ENCODE results near the gene KLC3. TPM values are rescaled to one million over a fixed set of nuclear protein-coding genes. Genes with fewer than 3 reads are reported as not detected.
"Not testable (repeated sequence)": the region's sequence is repeated elsewhere in the genome, so short reads cannot be mapped to it uniquely, and the experiment has no call there.

The KLC3 gene
- total RNA-seq, 1 donor from 2014 or later = 0.52 TPM

DNA sequence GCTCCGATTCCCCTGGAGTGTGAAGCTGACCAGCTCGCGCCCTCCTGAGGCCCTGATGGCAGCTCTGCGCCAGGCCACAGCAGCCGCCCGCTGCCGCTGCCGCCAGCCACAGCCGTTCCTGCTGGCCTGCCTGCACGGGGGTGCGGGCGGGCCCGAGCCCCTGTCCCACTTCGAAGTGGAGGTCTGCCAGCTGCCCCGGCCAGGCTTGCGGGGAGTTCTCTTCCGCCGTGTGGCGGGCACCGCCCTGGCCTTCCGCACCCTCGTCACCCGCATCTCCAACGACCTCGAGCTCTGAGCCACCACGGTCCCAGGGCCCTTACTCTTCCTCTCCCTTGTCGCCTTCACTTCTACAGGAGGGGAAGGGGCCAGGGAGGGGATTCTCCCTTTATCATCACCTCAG, 38.1 kb upstream of the KLC3 start:
- no peak overlapping the region for H3K9ac ChIP-seq (ENCODE audit: low read depth in 1 of 3, low read length in 3 of 3)
- no peak overlapping the region for H3K27ac ChIP-seq (ENCODE audit: low read depth, low read length)
- H3K36me3 ChIP-seq (ENCODE audit: control insufficient read depth in 3 of 3, insufficient read depth in 3 of 3, low read length in 3 of 3) = peaks cover 25 to 37% (median 31%) of the 10 kb centered on the region in 3 donors
- peaks cover 8 to 15% (median 11%) of the 10 kb centered on the region in 3 donors for H3K4me1 ChIP-seq (ENCODE audit: control insufficient read depth in 3 of 3, insufficient read depth in 3 of 3, low read length in 3 of 3)
- peaks cover 0 to 2% (median 0%) of the 10 kb centered on the region in 3 donors for H3K9me3 ChIP-seq (ENCODE audit: control insufficient read depth in 3 of 3, low read length in 3 of 3)
- H3K4me3 ChIP-seq (ENCODE audit: low read length in 3 of 3) = no peak overlapping the region
- H3K27me3 ChIP-seq (ENCODE audit: control insufficient read depth in 3 of 3, insufficient read depth in 3 of 3, low read length in 3 of 3) = no peaks in the 10 kb centered on the region

DNA sequence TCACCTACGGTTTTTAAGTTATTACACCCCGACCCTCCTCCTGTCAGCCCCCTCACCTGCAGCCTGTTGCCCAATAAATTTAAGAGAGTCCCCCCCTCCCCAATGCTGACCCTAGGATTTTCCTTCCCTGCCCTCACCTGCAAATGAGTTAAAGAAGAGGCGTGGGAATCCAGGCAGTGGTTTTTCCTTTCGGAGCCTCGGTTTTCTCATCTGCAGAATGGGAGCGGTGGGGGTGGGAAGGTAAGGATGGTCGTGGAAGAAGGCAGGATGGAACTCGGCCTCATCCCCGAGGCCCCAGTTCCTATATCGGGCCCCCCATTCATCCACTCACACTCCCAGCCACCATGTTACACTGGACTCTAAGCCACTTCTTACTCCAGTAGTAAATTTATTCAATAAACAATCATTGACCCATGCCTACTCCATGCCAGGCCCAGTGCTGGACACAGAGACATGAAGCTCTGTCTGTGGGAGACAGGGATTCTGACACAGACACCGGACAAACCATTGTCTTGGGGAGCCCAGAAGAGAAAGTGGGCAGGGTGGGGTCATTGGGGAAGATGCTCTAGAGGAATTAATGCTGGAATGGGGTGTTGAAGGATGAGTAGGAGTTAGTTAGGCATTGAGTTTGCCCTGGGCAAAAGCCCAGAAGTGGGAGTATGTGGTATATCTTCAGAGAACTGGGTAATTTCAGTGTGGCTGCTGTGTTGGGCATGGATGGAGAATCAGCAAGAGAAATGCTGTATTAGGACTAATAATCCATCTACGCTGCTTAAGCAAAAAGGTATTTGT, 37.1 kb upstream of the KLC3 start:
- H3K4me3 ChIP-seq (ENCODE audit: low read length in 3 of 3) = no peak overlapping the region
- H3K9ac ChIP-seq (ENCODE audit: low read depth in 1 of 3, low read length in 3 of 3) = no peak overlapping the region
- H3K27me3 ChIP-seq (ENCODE audit: control insufficient read depth in 3 of 3, insufficient read depth in 3 of 3, low read length in 3 of 3) = no peaks in the 10 kb centered on the region
- peaks cover 0 to 2% (median 0%) of the 10 kb centered on the region in 3 donors for H3K9me3 ChIP-seq (ENCODE audit: control insufficient read depth in 3 of 3, low read length in 3 of 3)
- peaks cover 13 to 20% (median 16%) of the 10 kb centered on the region in 3 donors for H3K4me1 ChIP-seq (ENCODE audit: control insufficient read depth in 3 of 3, insufficient read depth in 3 of 3, low read length in 3 of 3)
- no peak overlapping the region for H3K27ac ChIP-seq (ENCODE audit: low read depth, low read length)
- peaks cover 30 to 37% (median 35%) of the 10 kb centered on the region in 3 donors for H3K36me3 ChIP-seq (ENCODE audit: control insufficient read depth in 3 of 3, insufficient read depth in 3 of 3, low read length in 3 of 3)

DNA sequence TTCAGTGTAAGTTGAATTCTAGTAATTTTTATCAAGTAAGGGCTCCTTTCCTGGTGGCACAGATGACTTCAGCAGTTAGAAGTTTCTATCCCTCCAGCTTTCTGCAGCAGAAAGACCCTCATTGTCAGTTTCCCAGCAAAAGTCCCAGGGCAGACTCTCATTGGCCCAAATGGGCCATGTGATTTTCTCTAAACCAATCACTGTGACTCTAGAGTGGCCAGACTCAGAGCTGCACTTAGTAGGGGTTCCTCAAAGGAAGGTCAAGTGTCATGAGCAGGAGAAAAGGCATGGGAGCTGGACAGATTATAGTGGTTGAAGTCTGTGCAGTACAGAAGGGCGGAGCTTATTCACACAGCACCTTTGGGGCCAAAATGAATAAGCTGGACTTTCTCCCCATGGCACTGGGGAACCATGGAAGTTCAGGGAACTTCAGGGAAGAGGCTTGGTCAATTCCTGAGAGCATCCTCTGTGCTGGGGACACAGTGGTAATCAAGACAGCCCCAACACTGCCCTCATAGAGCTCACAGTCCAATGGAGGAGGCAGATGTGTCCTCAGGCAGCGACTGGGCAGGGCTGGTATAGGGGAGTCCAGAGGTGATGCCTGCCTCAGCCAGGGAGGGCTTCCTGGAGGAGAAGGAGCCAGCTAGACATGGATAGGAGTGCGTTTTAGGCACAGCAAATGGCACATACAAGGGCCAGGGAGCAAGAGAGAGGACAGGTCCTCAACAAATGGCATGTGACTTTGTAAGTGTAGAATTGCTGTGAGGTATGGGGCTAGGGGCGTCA, 36.2 kb upstream of the KLC3 start:
- H3K27me3 ChIP-seq (ENCODE audit: control insufficient read depth in 3 of 3, insufficient read depth in 3 of 3, low read length in 3 of 3) = no peaks in the 10 kb centered on the region
- no peak overlapping the region for H3K9ac ChIP-seq (ENCODE audit: low read depth in 1 of 3, low read length in 3 of 3)
- H3K4me1 ChIP-seq (ENCODE audit: control insufficient read depth in 3 of 3, insufficient read depth in 3 of 3, low read length in 3 of 3) = peaks cover 17 to 24% (median 17%) of the 10 kb centered on the region in 3 donors
- H3K36me3 ChIP-seq (ENCODE audit: control insufficient read depth in 3 of 3, insufficient read depth in 3 of 3, low read length in 3 of 3) = peaks cover 36 to 41% (median 40%) of the 10 kb centered on the region in 3 donors
- H3K9me3 ChIP-seq (ENCODE audit: control insufficient read depth in 3 of 3, low read length in 3 of 3) = peaks cover 0 to 2% (median 0%) of the 10 kb centered on the region in 3 donors
- H3K27ac ChIP-seq (ENCODE audit: low read depth, low read length) = peak overlapping the region; percentile 63
- H3K4me3 ChIP-seq (ENCODE audit: low read length in 3 of 3) = no peak overlapping the region

DNA sequence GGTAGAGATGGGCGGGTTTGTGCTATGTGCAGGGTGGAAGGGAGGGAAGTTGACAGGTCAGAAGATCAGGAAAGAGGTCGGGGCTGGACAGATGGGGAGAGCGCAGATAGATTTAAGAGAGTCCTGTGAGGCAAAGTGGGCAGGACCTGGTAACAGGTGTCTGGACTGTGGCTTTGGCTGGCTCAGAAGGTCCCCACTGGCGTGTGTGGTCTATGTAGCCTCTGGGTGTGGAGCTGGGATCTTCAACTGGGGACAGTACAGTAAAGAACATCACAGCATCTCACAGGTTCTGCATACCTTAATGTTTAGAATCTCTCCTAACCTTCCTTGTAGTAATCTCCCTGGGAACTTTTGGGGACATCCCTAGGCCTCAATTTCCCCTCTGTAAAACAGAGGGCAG, 35.5 kb upstream of the KLC3 start:
- Histone ChIP-seq H3K27me3 (ENCODE audit: control insufficient read depth in 3 of 3, insufficient read depth in 3 of 3, low read length in 3 of 3) (no peaks in the 10 kb centered on the region), H3K27ac (ENCODE audit: low read depth, low read length) (peak overlapping the region; percentile 63), H3K36me3 (ENCODE audit: control insufficient read depth in 3 of 3, insufficient read depth in 3 of 3, low read length in 3 of 3) (peaks cover 37 to 46% (median 39%) of the 10 kb centered on the region in 3 donors), H3K9me3 (ENCODE audit: control insufficient read depth in 3 of 3, low read length in 3 of 3) (peaks cover 0 to 2% (median 0%) of the 10 kb centered on the region in 3 donors), H3K4me3 (ENCODE audit: low read length in 3 of 3) (no peak overlapping the region), H3K4me1 (ENCODE audit: control insufficient read depth in 3 of 3, insufficient read depth in 3 of 3, low read length in 3 of 3) (peaks cover 17 to 24% (median 19%) of the 10 kb centered on the region in 3 donors), H3K9ac (ENCODE audit: low read depth in 1 of 3, low read length in 3 of 3) (no peak overlapping the region)

DNA sequence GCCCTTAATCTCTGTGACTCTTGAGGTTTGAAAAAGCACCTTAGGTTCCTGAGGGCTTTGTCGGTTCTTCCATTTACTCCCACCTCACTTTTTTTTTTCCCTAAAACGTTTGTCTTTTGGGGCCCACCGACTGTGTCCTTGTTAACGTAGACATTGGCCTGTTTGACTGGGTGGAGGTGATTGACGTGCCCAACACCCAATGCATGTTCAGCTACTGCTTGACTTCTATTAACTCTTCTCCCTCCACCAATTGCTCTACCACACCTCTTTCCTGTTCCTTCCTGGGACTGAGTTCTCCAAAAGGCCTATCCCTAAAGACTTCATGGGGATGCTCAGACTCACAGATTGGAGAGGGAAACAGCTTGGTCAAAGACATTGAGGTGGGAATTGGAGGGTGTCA, 35.1 kb upstream of the KLC3 start:
- Histone ChIP-seq H3K9ac (ENCODE audit: low read depth in 1 of 3, low read length in 3 of 3) (no peak overlapping the region), H3K4me3 (ENCODE audit: low read length in 3 of 3) (no peak overlapping the region), H3K36me3 (ENCODE audit: control insufficient read depth in 3 of 3, insufficient read depth in 3 of 3, low read length in 3 of 3) (peaks cover 37 to 48% (median 39%) of the 10 kb centered on the region in 3 donors), H3K9me3 (ENCODE audit: control insufficient read depth in 3 of 3, low read length in 3 of 3) (peaks cover 0 to 2% (median 0%) of the 10 kb centered on the region in 3 donors), H3K4me1 (ENCODE audit: control insufficient read depth in 3 of 3, insufficient read depth in 3 of 3, low read length in 3 of 3) (peaks cover 17 to 24% (median 19%) of the 10 kb centered on the region in 3 donors), H3K27me3 (ENCODE audit: control insufficient read depth in 3 of 3, insufficient read depth in 3 of 3, low read length in 3 of 3) (no peaks in the 10 kb centered on the region), H3K27ac (ENCODE audit: low read depth, low read length) (peak overlapping the region; percentile 63)

DNA sequence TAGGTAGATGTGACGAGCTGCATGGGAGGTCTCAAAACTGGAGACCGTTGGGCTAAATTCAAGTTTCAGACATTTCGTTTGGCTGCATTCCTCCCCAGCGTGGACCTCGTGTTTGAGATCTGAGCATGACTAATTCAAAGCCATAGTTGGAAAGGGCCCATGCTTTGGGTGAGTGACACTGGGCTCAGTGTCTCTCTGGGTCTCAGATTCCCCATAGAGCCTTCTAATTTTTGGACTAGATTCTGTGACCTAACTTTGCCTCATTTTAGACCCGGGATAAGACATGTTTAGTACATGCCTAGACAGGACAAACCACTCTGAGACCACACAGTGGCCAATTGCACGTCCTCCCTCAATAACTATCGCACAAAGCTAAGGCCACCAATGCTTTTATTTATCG, 34.5 kb upstream of the KLC3 start:
- Histone ChIP-seq H3K9me3 (ENCODE audit: control insufficient read depth in 3 of 3, low read length in 3 of 3) (peaks cover 0 to 2% (median 0%) of the 10 kb centered on the region in 3 donors), H3K9ac (ENCODE audit: low read depth in 1 of 3, low read length in 3 of 3) (no peak overlapping the region), H3K4me3 (ENCODE audit: low read length in 3 of 3) (no peak overlapping the region), H3K27me3 (ENCODE audit: control insufficient read depth in 3 of 3, insufficient read depth in 3 of 3, low read length in 3 of 3) (no peaks in the 10 kb centered on the region), H3K27ac (ENCODE audit: low read depth, low read length) (peak overlapping the region; percentile 63), H3K4me1 (ENCODE audit: control insufficient read depth in 3 of 3, insufficient read depth in 3 of 3, low read length in 3 of 3) (peaks cover 17 to 24% (median 19%) of the 10 kb centered on the region in 3 donors), H3K36me3 (ENCODE audit: control insufficient read depth in 3 of 3, insufficient read depth in 3 of 3, low read length in 3 of 3) (peaks cover 37 to 49% (median 39%) of the 10 kb centered on the region in 3 donors)

DNA sequence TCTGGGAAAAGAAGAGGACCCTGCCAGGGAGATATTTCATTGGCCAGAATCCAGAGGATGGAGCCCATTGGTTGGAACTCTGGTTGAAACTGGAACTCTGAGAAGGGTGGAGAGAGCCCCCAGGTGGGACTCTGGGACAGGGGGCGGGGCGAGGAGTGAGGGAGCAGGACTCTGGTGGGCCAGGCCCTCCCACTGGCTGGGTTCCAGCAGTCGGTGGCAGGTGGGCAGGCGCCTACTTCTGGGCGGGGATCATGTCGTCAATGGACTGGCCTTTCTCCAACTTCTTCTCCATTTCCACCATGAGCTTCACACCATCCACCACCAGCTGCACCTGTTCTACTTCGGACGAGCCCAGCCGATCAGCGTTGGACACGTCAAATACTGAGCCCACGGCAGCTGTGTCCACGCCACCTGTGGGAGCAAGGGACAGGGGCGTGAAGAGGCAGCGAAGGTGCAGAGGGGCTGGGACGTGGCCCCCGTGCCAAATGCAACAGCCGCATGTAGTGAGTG, 34.0 kb upstream of the KLC3 start:
- Histone ChIP-seq H3K36me3 (ENCODE audit: control insufficient read depth in 3 of 3, insufficient read depth in 3 of 3, low read length in 3 of 3) (peaks cover 40 to 53% (median 44%) of the 10 kb centered on the region in 3 donors), H3K4me1 (ENCODE audit: control insufficient read depth in 3 of 3, insufficient read depth in 3 of 3, low read length in 3 of 3) (peaks cover 17 to 27% (median 23%) of the 10 kb centered on the region in 3 donors), H3K4me3 (ENCODE audit: low read length in 3 of 3) (no peak overlapping the region), H3K27me3 (ENCODE audit: control insufficient read depth in 3 of 3, insufficient read depth in 3 of 3, low read length in 3 of 3) (no peaks in the 10 kb centered on the region), H3K27ac (ENCODE audit: low read depth, low read length) (peak overlapping the region; percentile 63), H3K9me3 (ENCODE audit: control insufficient read depth in 3 of 3, low read length in 3 of 3) (peaks cover 0 to 2% (median 0%) of the 10 kb centered on the region in 3 donors), H3K9ac (ENCODE audit: low read depth in 1 of 3, low read length in 3 of 3) (no peak overlapping the region)

DNA sequence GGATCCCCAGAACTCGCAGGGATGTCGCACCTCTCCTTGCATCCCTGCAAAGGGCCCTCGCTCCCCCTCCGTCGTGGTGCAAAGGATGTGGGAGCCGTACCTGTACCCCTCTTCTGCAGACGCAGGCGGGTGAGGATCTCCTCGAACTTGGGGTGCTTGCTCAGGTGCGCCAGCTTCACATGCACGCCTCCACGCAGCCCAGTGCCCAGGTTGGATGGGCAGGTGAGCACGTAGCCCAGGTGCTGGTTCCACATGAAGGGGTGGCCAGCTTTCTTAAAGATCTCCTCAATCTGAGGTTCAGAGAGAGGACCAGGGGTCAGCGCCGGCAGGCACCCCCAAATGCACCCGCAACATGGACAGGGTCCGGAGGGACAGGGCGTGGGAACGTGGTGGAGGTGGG, 33.2 kb upstream of the KLC3 start:
- Histone ChIP-seq H3K9ac (ENCODE audit: low read depth in 1 of 3, low read length in 3 of 3) (peak overlapping the region in 1 of 3 donors; percentile 16), H3K27ac (ENCODE audit: low read depth, low read length) (peak overlapping the region; percentile 57), H3K36me3 (ENCODE audit: control insufficient read depth in 3 of 3, insufficient read depth in 3 of 3, low read length in 3 of 3) (peaks cover 45 to 61% (median 52%) of the 10 kb centered on the region in 3 donors)

DNA sequence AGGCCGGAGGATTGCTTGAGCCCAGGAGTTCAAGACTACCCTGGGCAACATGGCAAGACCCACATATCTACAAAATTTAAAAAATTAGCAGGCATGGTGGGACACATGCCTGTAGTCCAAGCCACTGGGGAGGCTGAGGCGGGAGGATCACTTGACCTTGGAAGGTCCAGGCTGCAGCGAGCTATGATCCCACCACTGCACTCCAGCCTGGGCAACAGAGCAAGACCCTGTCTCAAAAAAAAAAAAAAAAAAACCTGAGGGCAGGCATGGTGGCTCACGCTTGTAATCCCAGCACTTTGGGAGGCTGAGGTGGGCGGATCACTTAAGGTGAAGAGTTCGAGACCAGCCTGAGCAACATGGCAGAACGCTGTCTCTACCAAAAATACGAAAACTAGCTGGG, 31.2 kb upstream of the KLC3 start:
- not testable (repeated sequence) for H3K4me3 ChIP-seq (ENCODE audit: low read length in 3 of 3); H3K9me3 ChIP-seq (ENCODE audit: control insufficient read depth in 3 of 3, low read length in 3 of 3); H3K27me3 ChIP-seq (ENCODE audit: control insufficient read depth in 3 of 3, insufficient read depth in 3 of 3, low read length in 3 of 3)
- peak overlapping the region in 1 of 3 donors; percentile 3 for H3K9ac ChIP-seq (ENCODE audit: low read depth in 1 of 3, low read length in 3 of 3)
- H3K4me1 ChIP-seq (ENCODE audit: control insufficient read depth in 3 of 3, insufficient read depth in 3 of 3, low read length in 3 of 3) = peaks cover 30 to 49% (median 43%) of the 10 kb centered on the region in 3 donors
- H3K27ac ChIP-seq (ENCODE audit: low read depth, low read length) = peak overlapping the region; percentile 18
- H3K36me3 ChIP-seq (ENCODE audit: control insufficient read depth in 3 of 3, insufficient read depth in 3 of 3, low read length in 3 of 3) = peaks cover 45 to 72% (median 60%) of the 10 kb centered on the region in 3 donors

More for the DNA sequence above, 33.2 kb upstream of the KLC3 start:
- Histone ChIP-seq H3K4me1 (ENCODE audit: control insufficient read depth in 3 of 3, insufficient read depth in 3 of 3, low read length in 3 of 3) (peaks cover 24 to 35% (median 29%) of the 10 kb centered on the region in 3 donors), H3K9me3 (ENCODE audit: control insufficient read depth in 3 of 3, low read length in 3 of 3) (peaks cover 0 to 2% (median 0%) of the 10 kb centered on the region in 3 donors), H3K4me3 (ENCODE audit: low read length in 3 of 3) (peak overlapping the region in 1 of 3 donors; percentile 6), H3K27me3 (ENCODE audit: control insufficient read depth in 3 of 3, insufficient read depth in 3 of 3, low read length in 3 of 3) (no peaks in the 10 kb centered on the region)

Measured in skeletal muscle tissue (tissue), 4 donors.